ENCODE results near the gene CRTC1.

DNA sequence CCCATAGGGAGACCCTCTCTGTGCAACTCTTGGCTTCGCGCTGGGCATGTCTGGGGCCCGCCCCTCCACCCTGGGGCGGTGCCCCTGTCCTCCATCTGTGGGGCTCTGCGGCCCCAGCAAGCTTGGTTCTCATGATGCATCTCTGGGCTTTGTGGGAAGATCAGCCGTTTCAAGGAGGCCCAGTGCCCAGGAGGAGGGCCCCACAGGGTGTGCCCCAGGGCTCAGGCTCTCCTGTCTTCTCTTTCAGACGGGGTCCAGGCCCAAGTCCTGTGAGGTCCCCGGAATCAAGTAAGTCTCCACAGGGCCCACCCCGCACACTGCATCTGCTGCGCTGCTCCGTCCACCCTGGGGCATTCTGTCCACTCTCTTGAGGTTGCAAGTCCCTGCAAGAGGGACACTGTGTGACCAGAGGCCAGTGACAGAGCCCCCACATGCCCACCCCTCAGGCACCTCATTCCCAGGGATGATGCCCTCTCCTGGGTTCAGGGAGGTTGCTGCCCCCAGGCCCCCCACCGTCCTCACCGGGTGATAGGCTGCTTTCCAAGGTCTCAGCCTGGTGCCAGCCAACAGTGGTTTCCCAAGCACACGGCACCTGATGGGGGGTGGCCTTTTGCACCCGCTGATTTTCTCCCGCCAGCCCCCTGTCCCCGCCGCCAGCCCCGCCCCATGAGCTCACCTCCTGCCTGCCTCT lies 76.0 kb downstream of the CRTC1 start:
- TF ChIP-seq, protein P1, sequence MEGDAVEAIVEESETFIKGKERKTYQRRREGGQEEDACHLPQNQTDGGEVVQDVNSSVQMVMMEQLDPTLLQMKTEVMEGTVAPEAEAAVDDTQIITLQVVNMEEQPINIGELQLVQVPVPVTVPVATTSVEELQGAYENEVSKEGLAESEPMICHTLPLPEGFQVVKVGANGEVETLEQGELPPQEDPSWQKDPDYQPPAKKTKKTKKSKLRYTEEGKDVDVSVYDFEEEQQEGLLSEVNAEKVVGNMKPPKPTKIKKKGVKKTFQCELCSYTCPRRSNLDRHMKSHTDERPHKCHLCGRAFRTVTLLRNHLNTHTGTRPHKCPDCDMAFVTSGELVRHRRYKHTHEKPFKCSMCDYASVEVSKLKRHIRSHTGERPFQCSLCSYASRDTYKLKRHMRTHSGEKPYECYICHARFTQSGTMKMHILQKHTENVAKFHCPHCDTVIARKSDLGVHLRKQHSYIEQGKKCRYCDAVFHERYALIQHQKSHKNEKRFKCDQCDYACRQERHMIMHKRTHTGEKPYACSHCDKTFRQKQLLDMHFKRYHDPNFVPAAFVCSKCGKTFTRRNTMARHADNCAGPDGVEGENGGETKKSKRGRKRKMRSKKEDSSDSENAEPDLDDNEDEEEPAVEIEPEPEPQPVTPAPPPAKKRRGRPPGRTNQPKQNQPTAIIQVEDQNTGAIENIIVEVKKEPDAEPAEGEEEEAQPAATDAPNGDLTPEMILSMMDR (IDR thresholded peaks at IDR 0.05; ENCODE audit: low read length): no peak
- TF ChIP-seq EZH2 (optimal IDR thresholded peaks at IDR 0.05; ENCODE audit: low read depth, low read length): no peak
- TF ChIP-seq EZH2phosphoT487 (IDR thresholded peaks at IDR 0.05; ENCODE audit: low read length): no peak

All from MM.1S (cell line).